HuH-7.5 (cell line): ENCODE data around the gene NLGN4Y.

ENCODE experiments used
- DNase-seq: peaks from one replicate; pipeline ENCODE4 v3.0.0; 2011; ENCODE audit warnings: low spot score

Gene NLGN4Y

GRCh38 chrY:14524272-14525231 is at the start of gene NLGN4Y:
TSS of gene NLGN4Y (plus strand) at chrY:14524529. CDS start at chrY:14622120, 97,591 bp downstream.
- no peak for DNase-seq

GRCh38 chrY:14485935-14486334 is 38.4 kb upstream of the NLGN4Y start:
- no peak for DNase-seq

DNA sequence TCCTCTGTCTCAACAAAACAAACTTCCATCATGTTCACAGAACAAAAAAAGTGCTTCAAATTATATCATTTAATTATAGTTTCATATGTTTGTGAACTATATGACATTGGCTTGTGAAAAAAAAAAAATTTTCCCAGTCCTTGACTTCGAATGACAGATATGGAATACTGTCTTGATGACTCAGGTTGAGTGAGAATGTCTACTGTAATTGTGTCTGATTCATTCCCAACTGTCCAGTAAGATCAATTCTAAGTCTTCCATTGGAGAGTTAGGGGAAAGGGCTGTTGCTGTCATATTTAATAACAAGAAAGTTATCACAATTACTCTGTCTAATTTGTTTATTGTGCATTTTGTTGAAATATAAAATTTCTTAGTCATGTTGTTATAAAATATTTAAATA is 34.1 kb upstream of the NLGN4Y start:
- no peak for DNase-seq

- DNase-seq, result no peak
Observed at GRCh38 chrY:14498071-14498470, 26.3 kb upstream of the NLGN4Y start.

GRCh38 chrY:14504592-14504991 is 19.7 kb upstream of the NLGN4Y start:
- DNase-seq, result no peak

DNA sequence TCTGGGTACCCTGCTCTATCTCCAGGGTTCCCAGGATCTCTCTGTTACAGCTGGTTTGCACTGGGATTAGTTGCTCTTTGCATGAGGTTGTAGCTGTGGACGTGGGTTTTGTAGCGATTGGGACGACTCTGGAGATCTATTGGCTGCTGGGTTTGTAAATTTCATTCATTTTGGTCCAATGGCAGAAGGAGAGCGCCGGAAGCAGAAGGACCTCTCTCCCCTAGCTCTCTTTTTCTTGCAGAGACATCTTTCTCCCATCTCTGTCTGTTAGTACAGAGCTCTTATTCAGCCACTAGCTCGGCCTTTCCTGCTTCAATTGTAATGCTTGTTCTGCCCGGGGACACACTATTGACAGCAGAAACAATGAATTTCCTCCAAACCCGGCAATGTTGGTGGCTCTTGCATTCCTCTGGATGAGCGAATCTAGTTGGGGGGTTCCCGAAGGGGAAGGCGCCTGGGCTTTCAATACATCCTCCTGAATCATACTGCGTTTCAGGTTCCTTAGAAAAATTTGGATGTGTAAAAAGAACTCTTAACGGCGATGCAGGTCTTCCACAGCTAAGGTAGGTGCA is 1.9 kb upstream of the NLGN4Y start:
- DNase-seq, result no peak

DNA sequence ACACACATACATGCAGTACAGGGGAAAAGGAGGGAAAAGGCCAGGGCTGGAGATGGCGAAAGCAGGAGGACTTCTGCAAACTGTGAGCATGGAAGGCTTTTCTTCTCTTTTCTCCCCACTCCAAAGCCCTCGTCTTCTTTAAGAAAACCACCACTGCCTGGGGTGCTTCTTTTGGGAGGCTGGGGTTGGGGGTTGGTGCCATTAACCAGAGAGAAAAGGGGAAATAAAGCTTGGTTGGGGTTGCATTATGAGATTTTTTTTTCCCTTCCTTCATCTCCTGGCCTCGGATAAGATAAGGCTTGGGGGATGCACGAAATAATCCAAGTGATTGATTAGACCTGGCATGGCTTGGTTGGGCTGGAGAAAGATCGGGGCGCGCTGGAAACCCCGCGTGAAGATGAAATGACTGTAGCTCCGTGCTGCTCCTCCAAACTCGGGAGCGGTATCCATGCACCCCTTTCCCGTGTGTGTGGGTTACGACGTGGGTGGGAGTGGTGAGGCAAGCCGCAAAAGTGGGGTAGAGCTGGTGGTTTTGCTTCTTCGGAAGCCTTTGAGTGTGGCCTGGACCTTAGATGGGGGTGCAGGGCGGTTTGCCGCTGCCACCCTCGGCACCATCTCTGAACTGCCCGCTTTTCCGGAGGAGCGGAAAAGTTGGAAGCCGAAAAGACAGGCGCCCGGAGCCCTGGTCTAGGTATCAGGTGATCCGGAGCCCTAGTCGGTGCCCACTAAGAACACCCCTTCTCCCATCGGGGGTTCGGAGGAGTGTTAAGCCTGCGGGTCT is 648 bp upstream of the NLGN4Y start:
- no peak for DNase-seq

- DNase-seq, result no peak
Observed at GRCh38 chrY:14525315-14525714, 986 bp downstream of the NLGN4Y start.

DNA sequence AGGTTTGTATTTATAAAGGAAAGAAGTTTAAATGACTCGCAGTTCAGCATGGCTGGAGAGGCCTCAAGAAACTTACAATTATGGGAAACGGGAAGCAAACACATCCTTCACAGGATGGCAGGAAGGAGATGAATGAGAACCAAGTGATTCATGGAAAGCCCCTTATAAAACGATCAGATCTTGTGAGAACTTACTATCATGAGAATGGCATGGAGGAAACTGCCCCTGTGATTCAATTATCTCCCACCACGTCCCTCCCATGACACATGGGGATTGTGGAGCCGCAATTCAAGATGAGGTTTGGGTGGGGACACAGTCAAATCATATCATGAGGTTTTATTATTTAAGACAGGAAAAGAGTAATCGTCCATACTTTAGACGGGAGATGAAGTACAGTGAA is 4.0 kb downstream of the NLGN4Y start:
- DNase-seq, result no peak

DNA sequence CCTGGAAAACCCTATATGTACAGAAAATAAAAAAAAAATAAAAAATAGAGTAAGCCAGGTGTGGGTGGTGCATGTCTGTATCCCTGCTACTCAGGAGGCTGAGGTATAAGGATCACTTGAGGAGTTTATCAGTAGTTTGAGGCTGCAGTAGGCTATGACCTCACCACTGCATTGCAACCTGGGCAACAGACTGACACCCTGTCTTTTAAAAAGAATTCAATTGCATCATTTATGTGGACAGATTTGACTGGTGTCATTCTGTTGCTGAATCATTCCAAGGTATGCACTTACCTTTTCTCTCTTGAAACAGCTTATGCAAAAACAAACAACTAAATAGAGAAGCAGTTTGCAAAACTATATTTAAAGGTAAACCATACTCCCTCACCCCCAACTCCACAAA is 12.4 kb downstream of the NLGN4Y start:
- no peak for DNase-seq

DNA sequence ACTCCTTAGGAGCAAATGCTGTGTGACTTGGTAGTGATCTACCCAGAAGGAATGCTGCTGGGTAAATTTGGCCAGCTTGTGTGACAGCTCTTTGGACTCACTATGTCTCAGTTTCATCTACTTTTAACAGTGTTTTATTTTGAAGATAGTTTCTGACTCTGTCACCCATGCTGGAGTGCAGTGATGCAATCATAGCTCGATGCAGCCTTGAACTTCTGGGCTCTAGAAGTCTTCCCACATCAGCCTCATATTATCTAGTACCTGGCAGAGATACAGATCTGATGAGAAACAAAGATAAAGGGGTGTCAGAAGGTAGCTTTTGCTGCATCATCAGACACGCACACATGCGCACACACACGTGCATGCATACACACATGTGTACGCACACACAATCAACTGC is 19.2 kb downstream of the NLGN4Y start:
- no peak for DNase-seq

DNA sequence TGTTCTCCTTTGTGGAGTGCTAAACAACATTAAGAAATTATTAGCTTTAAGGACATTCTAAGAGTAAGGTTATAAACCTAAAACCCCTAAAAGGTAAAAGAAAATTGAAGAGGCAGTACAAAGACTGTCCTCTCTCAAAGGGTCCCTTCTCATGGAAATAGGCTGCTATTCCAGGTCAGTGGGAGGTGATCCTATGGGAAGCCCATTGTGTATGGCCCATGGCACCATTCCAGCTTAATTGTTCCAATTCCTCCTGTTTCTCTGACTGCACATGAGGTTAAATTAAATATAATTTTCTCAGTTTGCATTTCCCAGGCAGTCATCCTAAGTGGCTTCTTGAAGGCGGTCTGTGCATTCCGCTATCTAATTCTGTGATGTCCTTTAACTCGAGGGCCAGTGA is 57.0 kb downstream of the NLGN4Y start:
- no peak for DNase-seq

- no peak for DNase-seq
Observed at GRCh38 chrY:14586725-14587124, 62.4 kb downstream of the NLGN4Y start.

DNA sequence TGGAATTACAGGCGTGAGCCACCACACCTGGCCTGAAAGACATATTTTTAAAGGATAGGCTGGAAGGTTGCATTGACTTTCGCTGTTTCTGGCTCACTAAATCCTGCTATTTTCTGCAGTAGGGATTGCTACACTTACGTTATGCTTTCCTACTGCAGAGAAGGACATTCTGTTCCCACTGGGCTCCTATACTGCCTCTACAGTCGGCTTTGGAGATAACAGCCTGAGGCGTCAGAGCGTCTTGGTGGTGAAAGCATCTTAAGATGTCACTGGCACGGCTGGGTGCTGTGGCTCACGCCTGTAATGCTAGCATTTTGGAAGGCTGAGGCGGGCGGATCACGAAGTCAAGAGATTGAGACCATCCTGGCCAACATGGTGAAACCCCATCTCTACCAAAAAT is 77.0 kb downstream of the NLGN4Y start:
- no peak for DNase-seq

DNA sequence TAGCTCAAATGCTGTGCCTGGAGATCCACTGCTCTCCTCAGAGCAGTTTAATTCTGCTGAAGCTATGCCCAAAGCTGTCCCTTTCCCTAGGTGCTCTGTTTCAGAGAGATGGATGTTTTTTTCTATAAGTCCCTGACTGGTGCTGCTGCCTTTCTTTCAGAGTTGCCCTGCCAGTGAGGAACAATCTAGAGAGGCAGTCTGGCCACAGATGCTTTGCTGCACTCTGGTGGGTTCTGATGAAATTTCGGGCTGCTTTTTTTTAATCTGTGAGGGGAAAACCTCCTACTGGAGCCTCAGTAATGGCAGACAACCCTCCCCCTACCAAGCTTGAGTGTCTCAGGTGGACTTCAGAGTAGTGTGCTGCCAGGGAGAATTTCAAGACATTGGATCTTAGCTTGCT is 93.3 kb downstream of the NLGN4Y start:
- DNase-seq, result no peak

- DNase-seq, result no peak
Observed at GRCh38 chrY:14618513-14618912, 94.2 kb downstream of the NLGN4Y start.

- DNase-seq, result no peak
Observed at GRCh38 chrY:14628208-14628607, 103.9 kb downstream of the NLGN4Y start.

DNA sequence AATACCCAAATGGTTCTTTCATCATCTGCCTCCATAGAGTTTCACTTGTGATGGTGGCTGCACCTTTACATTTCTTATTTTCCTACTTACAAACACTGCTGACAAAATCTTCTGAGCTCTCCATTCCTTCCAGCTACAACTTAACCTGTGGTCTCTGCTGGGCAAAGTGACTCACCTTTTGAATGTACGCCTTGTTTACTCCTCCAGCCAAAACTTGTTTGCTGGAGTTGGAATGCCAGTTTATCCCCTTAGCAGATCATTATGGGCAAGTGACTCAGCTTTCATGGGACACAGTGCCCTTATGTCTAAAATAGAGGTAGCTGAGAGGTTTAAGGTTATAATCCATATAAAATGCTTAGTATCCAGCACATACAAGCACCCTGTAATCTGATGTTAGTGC is 107.3 kb downstream of the NLGN4Y start:
- no peak for DNase-seq

- DNase-seq, result no peak
Observed at GRCh38 chrY:14633718-14634117, 109.4 kb downstream of the NLGN4Y start.

GRCh38 chrY:14634954-14635353 is 110.6 kb downstream of the NLGN4Y start:
- DNase-seq, result no peak

DNA sequence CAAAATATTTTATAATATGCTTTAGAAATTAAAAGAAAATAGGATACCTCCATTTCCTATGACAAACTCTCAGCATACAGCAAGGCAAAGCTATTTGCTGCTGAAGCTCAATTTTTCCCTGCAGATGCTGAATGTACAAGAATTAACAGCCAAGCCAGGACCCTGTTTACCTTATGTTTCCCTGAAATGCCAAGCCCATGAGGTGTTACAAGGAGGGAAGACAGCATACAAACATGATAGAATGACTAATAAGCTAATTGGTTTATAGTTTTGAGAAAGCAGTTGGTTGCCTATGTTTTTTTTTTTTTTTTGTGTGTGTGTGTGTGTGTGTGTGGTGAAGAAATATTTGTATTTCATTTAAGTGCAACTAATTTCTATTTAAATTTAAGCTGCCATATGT is 113.2 kb downstream of the NLGN4Y start:
- DNase-seq, result no peak

- DNase-seq, result no peak
Observed at GRCh38 chrY:14641853-14642252, 117.5 kb downstream of the NLGN4Y start.
